ENCODE data around the gene CSF1R.

Gene CSF1R

GRCh38 chr5:150120617-150121447 lies 34.5 kb upstream of the CSF1R start:
- DNase-seq (ENCODE audit: low read depth in 3 of 3, low spot score in 1 of 3) = no peak

- DNase-seq (ENCODE audit: low read depth in 3 of 3, low spot score in 1 of 3) = no peak
Observed at GRCh38 chr5:150120062-150120441, 33.7 kb upstream of the CSF1R start.

GRCh38 chr5:150119421-150120061 lies 33.2 kb upstream of the CSF1R start:
- DNase-seq (ENCODE audit: low read depth in 3 of 3, low spot score in 1 of 3) = no peak

GRCh38 chr5:150118561-150119229 lies 32.3 kb upstream of the CSF1R start:
- DNase-seq (ENCODE audit: low read depth in 3 of 3, low spot score in 1 of 3) = no peak

GRCh38 chr5:150117945-150118560 lies 31.7 kb upstream of the CSF1R start:
- DNase-seq (ENCODE audit: low read depth in 3 of 3, low spot score in 1 of 3) = no peak

GRCh38 chr5:150116667-150117400 lies 30.5 kb upstream of the CSF1R start:
- DNase-seq (ENCODE audit: low read depth in 3 of 3, low spot score in 1 of 3) = no peak

GRCh38 chr5:150114773-150115408 lies 28.5 kb upstream of the CSF1R start:
- no peak for DNase-seq (ENCODE audit: low read depth in 3 of 3, low spot score in 1 of 3)

- DNase-seq (ENCODE audit: low read depth in 3 of 3, low spot score in 1 of 3) = no peak
Observed at GRCh38 chr5:150114102-150114641, 27.8 kb upstream of the CSF1R start.

- no peak for DNase-seq (ENCODE audit: low read depth in 3 of 3, low spot score in 1 of 3)
Observed at GRCh38 chr5:150113047-150113744, 26.8 kb upstream of the CSF1R start.

GRCh38 chr5:150112201-150113046 lies 26.1 kb upstream of the CSF1R start:
- DNase-seq (ENCODE audit: low read depth in 3 of 3, low spot score in 1 of 3) = no peak

- DNase-seq (ENCODE audit: low read depth in 3 of 3, low spot score in 1 of 3) = no peak
Observed at GRCh38 chr5:150111122-150111521, 24.8 kb upstream of the CSF1R start.

GRCh38 chr5:150109921-150110320 lies 23.6 kb upstream of the CSF1R start:
- no peak for DNase-seq (ENCODE audit: low read depth in 3 of 3, low spot score in 1 of 3)

GRCh38 chr5:150108711-150109514 lies 22.6 kb upstream of the CSF1R start:
- no peak for DNase-seq (ENCODE audit: low read depth in 3 of 3, low spot score in 1 of 3)

GRCh38 chr5:150107909-150108447 lies 21.6 kb upstream of the CSF1R start:
- no peak for DNase-seq (ENCODE audit: low read depth in 3 of 3, low spot score in 1 of 3)

- no peak for DNase-seq (ENCODE audit: low read depth in 3 of 3, low spot score in 1 of 3)
Observed at GRCh38 chr5:150106674-150107426, 20.5 kb upstream of the CSF1R start.

- DNase-seq (ENCODE audit: low read depth in 3 of 3, low spot score in 1 of 3) = no peak
Observed at GRCh38 chr5:150105928-150106615, 19.7 kb upstream of the CSF1R start.
